HG02840 (cell line): ENCODE results near the gene DOK7.
A peak's percentile ranks its signal among the peaks of the same experiment; 100 is the strongest.
"Not testable (repeated sequence)": the region's sequence is repeated elsewhere in the genome, so short reads cannot be mapped to it uniquely, and the experiment has no call there.

Source experiments
- ATAC-seq: cut with Tn5 transposase; IDR thresholded peaks from one replicate; pipeline ENCODE4 v1.9.1; 2021; ENCODE audit warnings: mild to moderate bottlenecking, moderate library complexity, moderate number of reproducible peaks; ENCODE audit not compliant: unreplicated experiment, low FRiP score

DOK7 gene

GRCh38 chr4:3527914-3528876 is 65.1 kb downstream of the DOK7 start:
- no peak for ATAC-seq

GRCh38 chr4:3529363-3529762 is 66.3 kb downstream of the DOK7 start:
- no peak for ATAC-seq

- ATAC-seq: no peak
These were observed 66.9 kb downstream of the DOK7 start for GRCh38 chr4:3530051-3530450.

GRCh38 chr4:3530663-3531254 is 67.7 kb downstream of the DOK7 start:
- ATAC-seq: no peak

GRCh38 chr4:3531318-3531878 is 68.3 kb downstream of the DOK7 start:
- peak; percentile 2 for ATAC-seq

- ATAC-seq: peak; percentile 81
These were observed 69.0 kb downstream of the DOK7 start, which contains the start of gene LRPAP1 for GRCh38 chr4:3531879-3532750. LRPAP1 (minus strand) TSS chr4:3532422; CDS start chr4:3532412, 10 bp downstream.

GRCh38 chr4:3532751-3533422 is 69.8 kb downstream of the DOK7 start:
- no peak for ATAC-seq

- no peak for ATAC-seq
These were observed 70.3 kb downstream of the DOK7 start for GRCh38 chr4:3533423-3533820.

- ATAC-seq: not testable (repeated sequence)
These were observed 72.7 kb downstream of the DOK7 start for GRCh38 chr4:3535812-3536211.

GRCh38 chr4:3538906-3539305 is 75.8 kb downstream of the DOK7 start:
- not testable (repeated sequence) for ATAC-seq

- not testable (repeated sequence) for ATAC-seq
These were observed 80.3 kb downstream of the DOK7 start for GRCh38 chr4:3543415-3543814.
